ENCODE measurements around the gene NUDT22. TPM values are rescaled to one million over a fixed set of nuclear protein-coding genes. Genes with fewer than 3 reads are reported as not detected.

NUDT22 gene
- total RNA-seq, 1 donor, result 39.0 TPM

DNA sequence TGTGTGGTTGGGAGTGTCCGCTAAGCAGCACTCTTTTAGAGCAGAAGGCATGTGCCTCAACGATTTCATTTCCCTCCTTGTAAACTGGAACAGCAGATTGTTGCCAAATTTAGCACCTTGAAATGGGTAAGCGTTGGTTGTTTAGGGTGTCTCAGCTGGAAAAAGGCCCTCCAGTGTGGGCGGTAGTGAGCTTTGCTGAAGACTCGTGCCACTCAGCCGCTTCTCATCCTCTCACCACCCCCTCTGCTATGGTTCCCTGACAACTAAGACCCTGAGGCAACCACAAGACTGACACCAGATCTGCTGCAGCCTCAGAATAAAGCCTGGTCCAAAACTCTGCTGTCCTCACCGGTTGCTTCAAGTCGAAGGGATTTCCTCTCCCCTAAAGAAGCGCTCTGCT, 29.4 kb upstream of the NUDT22 start:
- no peak for DNase-seq (ENCODE audit: low read depth)
- TF ChIP-seq, protein P1, sequence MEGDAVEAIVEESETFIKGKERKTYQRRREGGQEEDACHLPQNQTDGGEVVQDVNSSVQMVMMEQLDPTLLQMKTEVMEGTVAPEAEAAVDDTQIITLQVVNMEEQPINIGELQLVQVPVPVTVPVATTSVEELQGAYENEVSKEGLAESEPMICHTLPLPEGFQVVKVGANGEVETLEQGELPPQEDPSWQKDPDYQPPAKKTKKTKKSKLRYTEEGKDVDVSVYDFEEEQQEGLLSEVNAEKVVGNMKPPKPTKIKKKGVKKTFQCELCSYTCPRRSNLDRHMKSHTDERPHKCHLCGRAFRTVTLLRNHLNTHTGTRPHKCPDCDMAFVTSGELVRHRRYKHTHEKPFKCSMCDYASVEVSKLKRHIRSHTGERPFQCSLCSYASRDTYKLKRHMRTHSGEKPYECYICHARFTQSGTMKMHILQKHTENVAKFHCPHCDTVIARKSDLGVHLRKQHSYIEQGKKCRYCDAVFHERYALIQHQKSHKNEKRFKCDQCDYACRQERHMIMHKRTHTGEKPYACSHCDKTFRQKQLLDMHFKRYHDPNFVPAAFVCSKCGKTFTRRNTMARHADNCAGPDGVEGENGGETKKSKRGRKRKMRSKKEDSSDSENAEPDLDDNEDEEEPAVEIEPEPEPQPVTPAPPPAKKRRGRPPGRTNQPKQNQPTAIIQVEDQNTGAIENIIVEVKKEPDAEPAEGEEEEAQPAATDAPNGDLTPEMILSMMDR (IDR thresholded peaks at IDR 0.05; ENCODE audit: insufficient read depth, low read length), result no peak
- H3K4me3 ChIP-seq (ENCODE audit: low read depth, low read length), result no peak overlapping the region

DNA sequence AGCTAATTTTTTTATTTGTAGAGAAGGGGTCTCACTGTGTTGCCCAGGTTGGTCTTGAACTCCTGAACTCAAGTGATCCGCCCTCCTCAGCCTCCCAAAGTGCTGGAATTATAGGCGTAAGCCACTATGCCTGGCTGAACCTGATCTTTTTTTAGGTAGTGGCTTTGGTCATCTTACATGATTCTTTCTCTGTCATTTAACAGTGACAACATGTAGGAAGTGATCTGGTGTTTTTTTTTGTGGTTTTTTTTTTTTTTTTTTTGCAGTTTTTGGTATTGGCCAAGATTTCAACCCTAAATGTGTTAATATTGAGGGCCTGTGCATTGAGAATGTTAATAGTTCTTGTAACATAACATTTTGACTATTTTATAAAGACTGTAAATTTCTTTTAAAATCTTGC, 27.6 kb upstream of the NUDT22 start:
- DNase-seq (ENCODE audit: low read depth), result no peak
- TF ChIP-seq, protein P1 (IDR thresholded peaks at IDR 0.05; ENCODE audit: insufficient read depth, low read length), result no peak

DNA sequence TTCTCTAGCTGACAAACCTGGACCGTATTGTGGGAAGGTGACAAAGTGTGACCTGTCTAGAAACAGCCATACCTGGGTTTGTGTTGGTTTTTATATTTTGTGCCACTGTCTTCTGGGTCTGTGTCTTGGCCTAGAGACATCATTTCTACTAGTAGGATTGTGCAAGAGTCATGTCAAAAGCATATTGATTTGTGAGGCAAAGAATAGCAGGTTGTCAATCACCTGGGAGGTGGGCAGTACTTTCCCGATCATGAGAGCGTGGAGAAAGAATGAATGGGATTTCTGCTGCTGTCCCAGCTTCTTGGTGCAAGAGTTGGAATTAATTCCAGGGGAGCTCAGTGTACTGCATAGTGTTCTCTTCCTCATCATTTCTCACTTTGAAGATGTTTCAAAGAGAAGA, 24.5 kb upstream of the NUDT22 start:
- H3K4me3 ChIP-seq (ENCODE audit: low read depth, low read length), result no peak overlapping the region
- no peak for DNase-seq (ENCODE audit: low read depth)
- TF ChIP-seq, protein P1 (IDR thresholded peaks at IDR 0.05; ENCODE audit: insufficient read depth, low read length), result no peak

More for the DNA sequence above, 27.6 kb upstream of the NUDT22 start:
- H3K4me3 ChIP-seq (ENCODE audit: low read depth, low read length), result no peak overlapping the region

DNA sequence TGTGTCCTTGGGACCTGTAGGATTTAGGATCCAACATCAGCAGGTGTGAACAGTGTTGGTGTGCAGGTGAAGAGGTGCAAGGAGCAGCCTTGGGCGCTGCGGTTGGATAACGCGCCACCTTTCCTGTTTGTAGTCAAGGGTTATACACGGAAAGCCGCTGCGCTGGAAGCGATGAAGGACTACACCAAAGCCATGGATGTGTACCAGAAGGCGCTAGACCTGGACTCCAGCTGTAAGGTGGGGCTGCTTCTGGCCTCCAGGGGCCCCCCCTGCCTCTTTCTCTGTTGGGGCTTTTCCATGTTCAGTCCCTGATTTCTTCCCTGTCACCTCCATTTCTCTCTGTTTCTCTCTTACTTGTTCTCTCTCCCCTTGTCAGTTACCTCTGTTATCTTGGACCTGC, 23.1 kb upstream of the NUDT22 start:
- TF ChIP-seq, protein P1 (IDR thresholded peaks at IDR 0.05; ENCODE audit: insufficient read depth, low read length), result no peak

DNA sequence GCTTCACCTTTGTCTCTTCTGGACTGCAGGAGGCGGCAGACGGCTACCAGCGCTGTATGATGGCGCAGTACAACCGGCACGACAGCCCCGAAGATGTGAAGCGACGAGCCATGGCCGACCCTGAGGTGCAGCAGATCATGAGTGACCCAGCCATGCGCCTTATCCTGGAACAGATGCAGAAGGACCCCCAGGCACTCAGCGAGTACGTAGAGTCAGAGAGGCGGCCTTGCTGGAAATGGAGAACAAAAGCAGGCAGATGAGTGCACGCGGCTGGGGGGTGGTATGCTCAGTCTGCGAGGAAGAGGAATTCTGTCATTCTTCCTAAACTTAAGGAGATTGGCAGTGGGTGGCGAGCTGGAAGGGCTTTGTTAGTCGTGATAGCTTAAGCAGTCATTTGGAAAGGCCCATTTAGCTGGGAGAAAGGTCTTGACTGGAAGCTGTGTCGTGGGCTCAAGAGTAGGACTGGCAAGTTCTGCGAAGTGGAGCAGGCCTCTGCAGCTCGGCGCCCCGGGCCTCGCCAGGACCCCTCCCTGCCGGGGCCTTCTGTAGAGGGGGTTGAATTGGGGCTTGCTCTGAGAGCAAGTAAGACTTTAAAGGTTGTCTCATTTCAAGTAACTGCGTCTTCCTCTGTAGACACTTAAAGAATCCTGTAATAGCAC, 22.5 kb upstream of the NUDT22 start:
- no peak for DNase-seq (ENCODE audit: low read depth)
- no peak overlapping the region for H3K4me3 ChIP-seq (ENCODE audit: low read depth, low read length)
- TF ChIP-seq, protein P1 (IDR thresholded peaks at IDR 0.05; ENCODE audit: insufficient read depth, low read length), result no peak

More for the DNA sequence above, 23.1 kb upstream of the NUDT22 start:
- H3K4me3 ChIP-seq (ENCODE audit: low read depth, low read length), result no peak overlapping the region
- DNase-seq (ENCODE audit: low read depth), result no peak

DNA sequence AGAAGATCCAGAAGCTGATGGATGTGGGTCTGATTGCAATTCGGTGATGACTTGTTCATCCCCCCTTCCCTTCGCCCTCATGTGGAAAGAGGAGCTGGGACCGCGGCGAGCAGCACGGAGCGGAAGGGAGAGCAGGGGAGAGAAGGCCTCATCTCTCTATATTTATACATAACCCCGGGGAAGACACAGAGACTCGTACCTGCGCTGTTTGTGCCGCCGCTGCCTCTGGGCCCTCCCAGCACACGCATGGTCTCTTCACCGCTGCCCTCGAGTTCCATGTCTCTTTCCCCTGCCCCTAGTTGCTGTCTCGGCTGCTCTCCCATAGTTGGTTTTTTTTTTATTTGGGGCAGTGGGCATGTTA, 22.0 kb upstream of the NUDT22 start:
- no peak overlapping the region for H3K4me3 ChIP-seq (ENCODE audit: low read depth, low read length)
- TF ChIP-seq, protein P1 (IDR thresholded peaks at IDR 0.05; ENCODE audit: insufficient read depth, low read length), result no peak
- no peak for DNase-seq (ENCODE audit: low read depth)

DNA sequence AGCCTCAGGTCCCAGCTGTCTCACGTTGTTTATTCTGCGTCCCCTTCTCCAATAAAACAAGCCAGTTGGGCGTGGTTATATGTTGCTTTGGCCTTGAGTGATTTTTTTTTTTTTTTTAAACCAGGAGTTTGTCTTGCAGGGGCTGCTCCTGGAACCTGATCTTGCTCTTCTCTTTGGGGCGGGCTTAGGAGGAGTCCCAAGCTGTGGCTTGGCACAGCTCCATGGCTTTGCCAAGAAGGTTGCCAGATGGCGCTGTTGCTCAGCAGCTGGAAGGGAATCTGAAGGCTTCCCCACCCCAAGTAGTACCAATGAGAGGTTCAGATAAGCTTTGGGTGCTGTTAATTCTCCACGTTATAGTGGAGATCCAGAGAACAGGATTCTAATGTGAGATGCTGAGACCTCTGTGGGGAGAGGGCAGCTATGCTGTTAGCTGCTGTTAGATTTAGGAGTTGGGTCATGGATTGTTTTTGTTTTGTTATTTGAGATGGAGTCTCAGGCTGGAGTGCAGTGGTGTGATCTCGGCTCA, 21.5 kb upstream of the NUDT22 start:
- TF ChIP-seq, protein P1 (IDR thresholded peaks at IDR 0.05; ENCODE audit: insufficient read depth, low read length), result peak; percentile 62
- DNase-seq (ENCODE audit: low read depth), result peak; percentile 98
- no peak overlapping the region for H3K4me3 ChIP-seq (ENCODE audit: low read depth, low read length)
